Fibroblast of lung (primary cell): ENCODE results near the gene BTNL3. TPM values are rescaled to one million over a fixed set of nuclear protein-coding genes. Genes with fewer than 3 reads are reported as not detected.

Experiments
- DNase-seq, 2 donors: peaks; one replicate each; pipeline versions ENCODE4 v3.0.0 to v3.0.0-alpha.2; 2010; ENCODE audit warnings: low read depth in 2 of 2
- H2AFZ ChIP-seq: 2 replicates; pipeline ENCODE4 v1.5.1; 2012; ENCODE audit warnings: low read length, control low read depth, inconsistent platforms
- H3K27ac ChIP-seq: 2 replicates; pipeline ENCODE4 v1.5.1; 2011; ENCODE audit warnings: low read length, control low read depth; ENCODE audit not compliant: insufficient read depth
- H3K27me3 ChIP-seq: 2 replicates; pipeline ENCODE4 v1.5.1; 2011; ENCODE audit warnings: mild to moderate bottlenecking, low read length; ENCODE audit not compliant: control insufficient read depth, insufficient read depth
- H3K36me3 ChIP-seq: 2 replicates; pipeline ENCODE4 v1.5.1; 2011; ENCODE audit warnings: low read length; ENCODE audit not compliant: control insufficient read depth, insufficient read depth
- H3K4me1 ChIP-seq: 2 replicates; pipeline ENCODE4 v1.5.1; 2011; ENCODE audit warnings: low read length; ENCODE audit not compliant: control insufficient read depth, insufficient read depth; ENCODE audit errors: extremely low read depth
- H3K4me2 ChIP-seq: 2 replicates; pipeline ENCODE4 v1.5.1; 2011; ENCODE audit warnings: low read length, control low read depth; ENCODE audit not compliant: insufficient read depth; ENCODE audit errors: extremely low read depth
- H3K4me3 ChIP-seq, 4 experiments: fragments of 200-600 bp in 1 of 4; sonication (generic) in 1 of 4; replicated peaks in 1 of 4; 2 replicates each; pipeline ENCODE4 v1.5.1; 2011 to 2016; ENCODE audit warnings: low read length in 4 of 4, low read depth in 3 of 4, mild to moderate bottlenecking in 3 of 4, control low read depth in 2 of 4, inconsistent platforms in 1 of 4, mixed read lengths in 1 of 4; ENCODE audit not compliant: insufficient read depth in 1 of 4; ENCODE audit errors: control extremely low read depth in 1 of 4
- H3K79me2 ChIP-seq: 2 replicates; pipeline ENCODE4 v1.5.1; 2012; ENCODE audit warnings: mild to moderate bottlenecking, low read length, inconsistent platforms; ENCODE audit not compliant: control insufficient read depth, insufficient read depth
- H3K9ac ChIP-seq: 2 replicates; pipeline ENCODE4 v1.5.1; 2011; ENCODE audit warnings: mild to moderate bottlenecking, low read length, control low read depth; ENCODE audit not compliant: insufficient read depth
- H3K9me3 ChIP-seq: 2 replicates; pipeline ENCODE4 v1.5.1; 2012; ENCODE audit warnings: low read depth, low read length; ENCODE audit not compliant: control insufficient read depth, insufficient read depth
- H4K20me1 ChIP-seq: 2 replicates; pipeline ENCODE4 v1.5.1; 2011; ENCODE audit warnings: low read length; ENCODE audit not compliant: control insufficient read depth, insufficient read depth; ENCODE audit errors: extremely low read depth
- CTCF ChIP-seq, 2 donors: IDR thresholded peaks in 1 of 2; conservative IDR thresholded peaks in 1 of 2; 1 replicate in 1 of 2; 2 replicates in 1 of 2; pipeline ENCODE4 v1.5.1; 2011 to 2012; ENCODE audit warnings: low read length in 2 of 2, control low read depth in 1 of 2, inconsistent platforms in 1 of 2, low read depth in 1 of 2, mild to moderate bottlenecking in 1 of 2
- EZH2 ChIP-seq: IDR thresholded peaks from 2 replicates; pipeline ENCODE4 v1.5.1; 2012; ENCODE audit warnings: low read length, control low read depth, mild to moderate bottlenecking; ENCODE audit errors: missing control alignments
- polyA plus RNA-seq, 2 donors: library from polyadenylated mRNA; depleted of rRNA in 1 of 2; stranded (reverse) in 1 of 2; unstranded in 1 of 2; fragments of >200 nt; gene quantifications; 2 replicates each; pipeline ENCODE4 v1.2.1, GENCODE V29; 2011 to 2012; ENCODE audit warnings: missing spikeins in 1 of 2
- total RNA-seq: library from RNA; depleted of rRNA; stranded (reverse); fragments of >200 nt; gene quantifications from 2 replicates; pipeline ENCODE4 v1.2.1, GENCODE V29; 2014

BTNL3 gene
- total and polyA plus RNA-seq, 2 donors (not counting 1 experiment from before 2014, with no cell fraction given) = not detected

- Histone ChIP-seq H3K9me3 (no peaks in the 10 kb centered on the region), H3K9ac (no peak overlapping the region), H3K27me3 (no peaks in the 10 kb centered on the region), H3K36me3 (no peaks in the 10 kb centered on the region), H3K4me2 (no peak overlapping the region), H4K20me1 (no peaks in the 10 kb centered on the region), H2AFZ (no peak overlapping the region), H3K27ac (no peak overlapping the region), H3K4me1 (no peaks in the 10 kb centered on the region), H3K4me3 (no peak overlapping the region), H3K79me2 (no peaks in the 10 kb centered on the region)
- DNase-seq = no peak
- TF ChIP-seq EZH2 = no peak
- no peak for TF ChIP-seq CTCF (conservative IDR thresholded peaks at IDR 0.05 in 1 of 2, IDR thresholded peaks at IDR 0.05 in 1 of 2; ENCODE audit: low read depth in 1 of 2, low read length in 2 of 2)
Observed at GRCh38 chr5:181043285-181044092, 54.8 kb downstream of the BTNL3 start.

GRCh38 chr5:181044093-181044599 lies 55.5 kb downstream of the BTNL3 start:
- H3K4me1 ChIP-seq = no peaks in the 10 kb centered on the region
- H2AFZ ChIP-seq = no peak overlapping the region
- no peak overlapping the region for H3K27ac ChIP-seq
- no peaks in the 10 kb centered on the region for H4K20me1 ChIP-seq
- no peak for DNase-seq
- H3K79me2 ChIP-seq = no peaks in the 10 kb centered on the region
- no peak overlapping the region for H3K9ac ChIP-seq
- no peaks in the 10 kb centered on the region for H3K36me3 ChIP-seq
- no peak overlapping the region for H3K4me3 ChIP-seq
- no peaks in the 10 kb centered on the region for H3K27me3 ChIP-seq
- H3K4me2 ChIP-seq = no peak overlapping the region
- H3K9me3 ChIP-seq = no peaks in the 10 kb centered on the region
- TF ChIP-seq CTCF (conservative IDR thresholded peaks at IDR 0.05 in 1 of 2, IDR thresholded peaks at IDR 0.05 in 1 of 2; ENCODE audit: low read depth in 1 of 2, low read length in 2 of 2) (no peak), EZH2 (no peak)

- H3K36me3 ChIP-seq = no peaks in the 10 kb centered on the region
- TF ChIP-seq CTCF (conservative IDR thresholded peaks at IDR 0.05 in 1 of 2, IDR thresholded peaks at IDR 0.05 in 1 of 2; ENCODE audit: low read depth in 1 of 2, low read length in 2 of 2) (no peak), EZH2 (no peak)
- no peak overlapping the region for H3K4me2 ChIP-seq
- no peaks in the 10 kb centered on the region for H3K79me2 ChIP-seq
- H3K4me3 ChIP-seq = no peak overlapping the region
- H2AFZ ChIP-seq = no peak overlapping the region
- H3K9ac ChIP-seq = no peak overlapping the region
- no peak for DNase-seq
- no peak overlapping the region for H3K27ac ChIP-seq
- no peaks in the 10 kb centered on the region for H3K4me1 ChIP-seq
- H3K9me3 ChIP-seq = no peaks in the 10 kb centered on the region
- no peaks in the 10 kb centered on the region for H4K20me1 ChIP-seq
- H3K27me3 ChIP-seq = no peaks in the 10 kb centered on the region
Observed at GRCh38 chr5:181044662-181045305, 56.1 kb downstream of the BTNL3 start.
